Fibroblast of villous mesenchyme (primary cell): ENCODE data around the gene CCL11. TPM values are rescaled to one million over a fixed set of nuclear protein-coding genes. Genes with fewer than 3 reads are reported as not detected.

ENCODE experiments used
- DNase-seq: peaks from one replicate; pipeline ENCODE4 v3.0.0-alpha.2; 2010; ENCODE audit warnings: low read depth
- H3K4me3 ChIP-seq: 2 replicates; pipeline ENCODE4 v1.5.1; 2011; ENCODE audit warnings: low read depth, mild to moderate bottlenecking, low read length
- CTCF ChIP-seq: IDR thresholded peaks from 2 replicates; pipeline ENCODE4 v1.5.1; 2012; ENCODE audit warnings: low read depth, mild to moderate bottlenecking, low read length; ENCODE audit not compliant: insufficient read depth
- total RNA-seq: library from RNA; depleted of rRNA; stranded (reverse); fragments of >200 nt; gene quantifications from 2 replicates; pipeline ENCODE4 v1.2.3, GENCODE V29; 2012

Gene CCL11
- not detected in 2 replicates for total RNA-seq

- H3K4me3 ChIP-seq: no peak within 1 kb of the TSS
- no peak for DNase-seq
- no peak for TF ChIP-seq CTCF
Observed at GRCh38 chr17:34285286-34285792, at the start of gene CCL11. CCL11 (plus strand) TSS chr17:34285742; CDS start chr17:34285809, 67 bp downstream.

GRCh38 chr17:34236281-34236892 lies 49.2 kb upstream of the CCL11 start:
- DNase-seq: no peak

GRCh38 chr17:34237458-34237857 lies 48.1 kb upstream of the CCL11 start:
- no peak overlapping the region for H3K4me3 ChIP-seq
- no peak for TF ChIP-seq CTCF
- DNase-seq: no peak

More at GRCh38 chr17:34236281-34236892, 49.2 kb upstream of the CCL11 start:
- TF ChIP-seq CTCF: no peak
- H3K4me3 ChIP-seq: no peak overlapping the region

- no peak for TF ChIP-seq CTCF
- H3K4me3 ChIP-seq: no peak overlapping the region
- no peak for DNase-seq
Observed at GRCh38 chr17:34241062-34241461, 44.5 kb upstream of the CCL11 start.

GRCh38 chr17:34242587-34243363 lies 42.8 kb upstream of the CCL11 start:
- TF ChIP-seq CTCF: no peak
- H3K4me3 ChIP-seq: no peak overlapping the region
- DNase-seq: no peak

- DNase-seq: no peak
- no peak for TF ChIP-seq CTCF
- no peak overlapping the region for H3K4me3 ChIP-seq
Observed at GRCh38 chr17:34243364-34244320, 41.9 kb upstream of the CCL11 start.
